Measurements from ENCODE around the gene KIF11.
"Not testable (repeated sequence)": the region's sequence is repeated elsewhere in the genome, so short reads cannot be mapped to it uniquely, and the experiment has no call there.

Gene KIF11

GRCh38 chr10:92627845-92628480, 35.0 kb downstream of the KIF11 start:
- TF ChIP-seq CTCF (IDR thresholded peaks at IDR 0.05; ENCODE audit: insufficient read depth, missing control alignments), result no peak
- DNase-seq (ENCODE audit: insufficient read length, low spot score), result no peak
- no peak for FAIRE-seq

- no peak for DNase-seq (ENCODE audit: insufficient read length, low spot score)
- FAIRE-seq, result peak; percentile 11
- no peak for TF ChIP-seq CTCF (IDR thresholded peaks at IDR 0.05; ENCODE audit: insufficient read depth, missing control alignments)
Observed at GRCh38 chr10:92629945-92630344, 37.0 kb downstream of the KIF11 start.

- TF ChIP-seq CTCF (IDR thresholded peaks at IDR 0.05; ENCODE audit: insufficient read depth, missing control alignments), result no peak
- FAIRE-seq (no peak), DNase-seq (ENCODE audit: insufficient read length, low spot score) (no peak)
Observed at GRCh38 chr10:92638037-92638436, 45.1 kb downstream of the KIF11 start.

GRCh38 chr10:92640107-92640506, 47.2 kb downstream of the KIF11 start:
- no peak for DNase-seq (ENCODE audit: insufficient read length, low spot score)
- TF ChIP-seq CTCF (IDR thresholded peaks at IDR 0.05; ENCODE audit: insufficient read depth, missing control alignments), result no peak
- no peak for FAIRE-seq

GRCh38 chr10:92641492-92641891, 48.6 kb downstream of the KIF11 start:
- FAIRE-seq (no peak), DNase-seq (ENCODE audit: insufficient read length, low spot score) (no peak)
- no peak for TF ChIP-seq CTCF (IDR thresholded peaks at IDR 0.05; ENCODE audit: insufficient read depth, missing control alignments)

- FAIRE-seq, result no peak
- no peak for DNase-seq (ENCODE audit: insufficient read length, low spot score)
- no peak for TF ChIP-seq CTCF (IDR thresholded peaks at IDR 0.05; ENCODE audit: insufficient read depth, missing control alignments)
Observed at GRCh38 chr10:92644921-92645320, 52.0 kb downstream of the KIF11 start.

- FAIRE-seq, result not testable (repeated sequence)
Observed at GRCh38 chr10:92650864-92651263, 57.9 kb downstream of the KIF11 start.

GRCh38 chr10:92655426-92655825, 62.5 kb downstream of the KIF11 start:
- DNase-seq (ENCODE audit: insufficient read length, low spot score) (no peak), FAIRE-seq (no peak)
- no peak for TF ChIP-seq CTCF (IDR thresholded peaks at IDR 0.05; ENCODE audit: insufficient read depth, missing control alignments)

More at GRCh38 chr10:92650864-92651263, 57.9 kb downstream of the KIF11 start:
- DNase-seq (ENCODE audit: insufficient read length, low spot score), result not testable (repeated sequence)
